Keratinocyte (primary cell): Measurements from ENCODE around the gene SLC12A9. TPM values are rescaled to one million over a fixed set of nuclear protein-coding genes. Genes with fewer than 3 reads are reported as not detected.

Experiments
- DNase-seq: peaks from one replicate; pipeline ENCODE4 v3.0.0-alpha.2; 2011; ENCODE audit warnings: low read depth, missing footprints, low spot score
- FAIRE-seq: peaks from 2 replicates; lab custom pipeline; 2011; peaks lifted over from hg19 to GRCh38; lab: Jason Lieb, UNC
- H2AFZ ChIP-seq: 2 replicates; pipeline ENCODE4 v1.6.0; 2012; ENCODE audit warnings: low read length, control low read depth, inconsistent platforms; ENCODE audit not compliant: control insufficient read depth
- H3K27ac ChIP-seq: 2 replicates; pipeline ENCODE4 v1.5.1; 2011; ENCODE audit warnings: low read length; ENCODE audit not compliant: control insufficient read depth, insufficient read depth
- H3K27me3 ChIP-seq: 3 replicates; pipeline ENCODE4 v1.6.0; 2011; ENCODE audit warnings: low read length; ENCODE audit not compliant: control insufficient read depth, insufficient read depth; ENCODE audit errors: extremely low read depth
- H3K36me3 ChIP-seq, 2 experiments: 2 replicates in 1 of 2; 3 replicates in 1 of 2; pipeline ENCODE4 v1.5.1; 2011; ENCODE audit warnings: low read length in 2 of 2, mild to moderate bottlenecking in 1 of 2; ENCODE audit not compliant: control insufficient read depth in 2 of 2, insufficient read depth in 2 of 2; ENCODE audit errors: extremely low read depth in 1 of 2
- H3K4me1 ChIP-seq: 3 replicates; pipeline ENCODE4 v1.5.1; 2011; ENCODE audit warnings: low read length; ENCODE audit not compliant: control insufficient read depth, insufficient read depth; ENCODE audit errors: extremely low read depth
- H3K4me2 ChIP-seq: 3 replicates; pipeline ENCODE4 v1.6.0; 2011; ENCODE audit warnings: low read depth, low read length; ENCODE audit not compliant: control insufficient read depth, insufficient read depth; ENCODE audit errors: extremely low read depth
- H3K4me3 ChIP-seq, 3 experiments: fragments of 200-600 bp in 1 of 3; sonication (generic) in 1 of 3; 2 replicates in 2 of 3; 3 replicates in 1 of 3; pipeline ENCODE4 v1.5.1; 2011 to 2016; ENCODE audit warnings: low read length in 3 of 3, mild to moderate bottlenecking in 3 of 3, control low read depth in 2 of 3, inconsistent platforms in 1 of 3, low read depth in 1 of 3, mixed read lengths in 1 of 3, mixed run types in 1 of 3, moderate library complexity in 1 of 3; ENCODE audit not compliant: control insufficient read depth in 2 of 3, insufficient read depth in 2 of 3; ENCODE audit errors: extremely low read depth in 1 of 3
- H3K79me2 ChIP-seq: 2 replicates; pipeline ENCODE4 v1.6.0; 2012; ENCODE audit warnings: low read length; ENCODE audit not compliant: control insufficient read depth, insufficient read depth
- H3K9ac ChIP-seq: 3 replicates; pipeline ENCODE4 v1.6.0; 2011; ENCODE audit warnings: low read length; ENCODE audit not compliant: control insufficient read depth, insufficient read depth; ENCODE audit errors: extremely low read depth
- H3K9me1 ChIP-seq: 3 replicates; pipeline ENCODE4 v1.6.0; 2011; ENCODE audit warnings: low read length; ENCODE audit not compliant: control insufficient read depth, insufficient read depth; ENCODE audit errors: extremely low read depth
- H3K9me3 ChIP-seq: 2 replicates; pipeline ENCODE4 v1.5.1; 2012; ENCODE audit warnings: low read depth, low read length; ENCODE audit not compliant: control insufficient read depth
- H4K20me1 ChIP-seq: 3 replicates; pipeline ENCODE4 v1.6.0; 2011; ENCODE audit warnings: low read length; ENCODE audit not compliant: control insufficient read depth, insufficient read depth; ENCODE audit errors: extremely low read depth
- EZH2 ChIP-seq: IDR thresholded peaks from one replicate; pipeline ENCODE4 v1.6.1; 2012; ENCODE audit warnings: inconsistent platforms, mild to moderate bottlenecking, low read length, moderate library complexity
- dilution Hi-C: fragments of 300-500 bp; cut with MboI; formaldehyde crosslinking; loops from one replicate; pipeline ENCODE4 v1.7.0; 2020; ENCODE audit warnings: low sequenced_read_pairs; ENCODE audit not compliant: extremely low pct_ligation_motif_present
- polyA plus RNA-seq, 5 experiments: library from polyadenylated mRNA; depleted of rRNA in 3 of 5; stranded (reverse) in 3 of 5; stranded (forward) in 1 of 5; unstranded in 1 of 5; fragments of >200 nt; gene quantifications; 1 replicate in 1 of 5; 2 replicates in 3 of 5; 3 replicates in 1 of 5; pipeline versions ENCODE4 v1.2.1 to v1.2.3, GENCODE V29; 2011 to 2012; ENCODE audit warnings: missing spikeins in 2 of 5, low read depth in 1 of 5, low replicate concordance in 1 of 5
- small RNA-seq, 3 experiments: library from RNA; depleted of rRNA; stranded (forward); fragments of <200 nt; gene quantifications; one replicate each; pipeline ENCODE3, GENCODE V24; 2012; ENCODE audit warnings: low read depth in 3 of 3, low replicate concordance in 1 of 3; ENCODE audit not compliant: insufficient read length in 3 of 3
- TF ChIP-seq, protein P1 (sequence below), 3 experiments: IDR thresholded peaks in 1 of 3; conservative IDR thresholded peaks in 1 of 3; optimal IDR thresholded peaks in 1 of 3; 2 replicates in 2 of 3; 3 replicates in 1 of 3; pipeline versions ENCODE3 to v1.5.1; 2011; ENCODE audit warnings: low read length in 3 of 3, mild to moderate bottlenecking in 3 of 3, moderate library complexity in 2 of 3, control low read depth in 1 of 3, inconsistent platforms in 1 of 3; ENCODE audit not compliant: insufficient read depth in 2 of 3; ENCODE audit errors: extremely low read depth in 1 of 3

The SLC12A9 gene
- polyA plus RNA-seq, 1 donor (not counting 4 experiments of a cell fraction or from before 2014, with no cell fraction given) = 19.8 TPM

DNA sequence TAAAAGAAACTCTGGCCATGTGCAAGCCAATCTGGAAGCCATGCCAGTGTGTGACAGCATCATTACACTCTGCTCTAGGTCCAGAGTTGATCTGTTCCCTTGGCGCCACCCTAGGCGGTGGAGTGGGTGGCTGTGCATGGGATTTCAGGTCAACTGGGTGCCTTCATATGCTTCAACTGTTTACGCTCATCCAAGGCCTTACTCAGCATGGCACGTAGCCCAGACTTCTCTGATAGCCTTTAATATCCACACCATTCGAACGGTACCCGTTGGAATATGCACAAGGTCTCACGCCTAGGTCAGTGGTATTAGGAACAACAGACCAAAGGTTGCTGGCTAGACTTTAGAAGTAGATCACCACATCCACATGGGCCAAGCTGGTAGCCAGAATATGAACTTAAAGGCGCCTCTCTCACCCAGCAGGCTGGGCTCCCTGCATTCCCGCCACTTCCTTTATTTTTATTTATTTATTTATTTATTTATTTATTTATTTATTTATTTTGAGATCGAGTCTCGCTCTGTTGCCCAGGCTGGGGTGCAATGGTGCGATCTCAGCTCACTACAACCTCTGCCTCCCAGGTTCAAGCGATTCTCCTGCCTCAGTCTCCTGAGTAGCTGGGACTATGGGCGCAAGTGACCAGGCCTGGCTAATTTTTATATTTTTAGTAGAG is 61.8 kb downstream of the SLC12A9 start:
- no peaks in the 10 kb centered on the region for H3K79me2 ChIP-seq
- FAIRE-seq = no peak
- dilution Hi-C loops = no loop called here

DNA sequence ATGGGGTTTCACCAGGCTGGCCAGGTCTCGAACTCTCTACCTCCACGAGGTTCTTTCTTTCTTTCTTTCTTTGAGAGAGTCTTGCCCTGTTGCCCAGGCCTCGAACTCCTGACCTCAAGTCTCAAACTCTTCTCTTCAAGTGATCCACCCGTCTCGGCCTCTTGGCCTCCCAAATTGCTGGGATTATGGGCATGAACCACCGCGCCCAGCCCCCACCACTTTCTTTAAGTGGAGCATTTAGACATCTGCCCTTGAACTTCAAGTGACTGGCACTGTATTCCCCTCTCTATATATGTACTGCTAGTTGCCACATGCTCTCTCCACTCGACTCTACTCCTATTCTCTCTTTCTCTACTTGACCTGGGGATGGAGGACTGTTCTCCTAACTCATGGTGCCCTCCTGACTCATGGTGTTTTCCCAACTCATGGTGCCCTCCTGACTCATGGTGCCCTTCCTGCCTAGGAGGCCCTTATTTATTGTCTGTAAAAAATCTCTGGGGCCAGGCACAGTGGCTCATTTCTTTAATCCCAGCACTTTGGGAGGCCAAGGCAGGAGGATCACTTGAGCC is 62.5 kb downstream of the SLC12A9 start:
- H3K79me2 ChIP-seq = no peaks in the 10 kb centered on the region
- H3K9me3 ChIP-seq = no peaks in the 10 kb centered on the region
- no peak overlapping the region for H2AFZ ChIP-seq
- H3K9me1 ChIP-seq = no peaks in the 10 kb centered on the region
- no peak for DNase-seq
- TF ChIP-seq, protein P1, sequence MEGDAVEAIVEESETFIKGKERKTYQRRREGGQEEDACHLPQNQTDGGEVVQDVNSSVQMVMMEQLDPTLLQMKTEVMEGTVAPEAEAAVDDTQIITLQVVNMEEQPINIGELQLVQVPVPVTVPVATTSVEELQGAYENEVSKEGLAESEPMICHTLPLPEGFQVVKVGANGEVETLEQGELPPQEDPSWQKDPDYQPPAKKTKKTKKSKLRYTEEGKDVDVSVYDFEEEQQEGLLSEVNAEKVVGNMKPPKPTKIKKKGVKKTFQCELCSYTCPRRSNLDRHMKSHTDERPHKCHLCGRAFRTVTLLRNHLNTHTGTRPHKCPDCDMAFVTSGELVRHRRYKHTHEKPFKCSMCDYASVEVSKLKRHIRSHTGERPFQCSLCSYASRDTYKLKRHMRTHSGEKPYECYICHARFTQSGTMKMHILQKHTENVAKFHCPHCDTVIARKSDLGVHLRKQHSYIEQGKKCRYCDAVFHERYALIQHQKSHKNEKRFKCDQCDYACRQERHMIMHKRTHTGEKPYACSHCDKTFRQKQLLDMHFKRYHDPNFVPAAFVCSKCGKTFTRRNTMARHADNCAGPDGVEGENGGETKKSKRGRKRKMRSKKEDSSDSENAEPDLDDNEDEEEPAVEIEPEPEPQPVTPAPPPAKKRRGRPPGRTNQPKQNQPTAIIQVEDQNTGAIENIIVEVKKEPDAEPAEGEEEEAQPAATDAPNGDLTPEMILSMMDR (optimal IDR thresholded peaks at IDR 0.05 in 1 of 3, IDR thresholded peaks at IDR 0.05 in 1 of 3, conservative IDR thresholded peaks at IDR 0.05 in 1 of 3; ENCODE audit: extremely low read depth in 1 of 3, insufficient read depth in 2 of 3, low read length in 3 of 3) = no peak
- TF ChIP-seq EZH2 = no peak
- H3K4me1 ChIP-seq = peaks cover 4% of the 10 kb centered on the region
- no peak overlapping the region for H3K4me3 ChIP-seq
- no peak overlapping the region for H3K27ac ChIP-seq
- no peak overlapping the region for H3K4me2 ChIP-seq
- dilution Hi-C loops = no loop called here
- H3K27me3 ChIP-seq = no peaks in the 10 kb centered on the region
- H4K20me1 ChIP-seq = no peaks in the 10 kb centered on the region
- no peak for FAIRE-seq
- no peak overlapping the region for H3K9ac ChIP-seq
- H3K36me3 ChIP-seq = no peaks in the 10 kb centered on the region

More for the DNA sequence above, 61.8 kb downstream of the SLC12A9 start:
- Histone ChIP-seq H3K9ac (no peak overlapping the region), H3K27ac (no peak overlapping the region), H3K27me3 (no peaks in the 10 kb centered on the region), H3K4me1 (peaks cover 4% of the 10 kb centered on the region), H3K9me1 (no peaks in the 10 kb centered on the region), H3K36me3 (no peaks in the 10 kb centered on the region), H3K4me2 (no peak overlapping the region), H3K4me3 (no peak overlapping the region), H4K20me1 (no peaks in the 10 kb centered on the region), H3K9me3 (no peaks in the 10 kb centered on the region), H2AFZ (no peak overlapping the region)
- TF ChIP-seq EZH2 = no peak
- TF ChIP-seq, protein P1 (optimal IDR thresholded peaks at IDR 0.05 in 1 of 3, IDR thresholded peaks at IDR 0.05 in 1 of 3, conservative IDR thresholded peaks at IDR 0.05 in 1 of 3; ENCODE audit: extremely low read depth in 1 of 3, insufficient read depth in 2 of 3, low read length in 3 of 3) = no peak
- no peak for DNase-seq

Small RNAs within 50 kb of the gene (small RNA-seq; reads per million reads assigned to genes)
- 0 reads per million in 3 experiments for gene RN7SL549P
- 0 reads per million in 3 experiments for gene RN7SL750P

Other genes with a start within 250 kb of the SLC12A9 start
- gene MOSPD3, start 240.2 kb upstream of the SLC12A9 start, polyA plus RNA-seq = 4.1 to 17.0 TPM (median 5.5 TPM) in 3 replicates
- 0.07 to 0.21 TPM (median 0.12 TPM) in 3 replicates for gene TFR2, start 211.2 kb upstream of the SLC12A9 start, polyA plus RNA-seq
- gene ACTL6B, start 196.3 kb upstream of the SLC12A9 start, polyA plus RNA-seq = not detected in 3 replicates
- gene GNB2, start 179.0 kb upstream of the SLC12A9 start, polyA plus RNA-seq = 87.2 to 216 TPM (median 126 TPM) in 3 replicates
- gene GIGYF1, start 158.5 kb upstream of the SLC12A9 start, polyA plus RNA-seq = 3.2 to 4.8 TPM (median 4.0 TPM) in 3 replicates
- gene POP7, start 146.6 kb upstream of the SLC12A9 start, polyA plus RNA-seq = 37.8 to 50.3 TPM (median 44.6 TPM) in 3 replicates
- gene EPO, start 132.2 kb upstream of the SLC12A9 start, polyA plus RNA-seq = 0.35 to 0.86 TPM (median 0.41 TPM) in 3 replicates
- gene ZAN, start 119.1 kb upstream of the SLC12A9 start, polyA plus RNA-seq = 0.09 to 0.36 TPM (median 0.14 TPM) in 3 replicates
- gene EPHB4, start 25.2 kb upstream of the SLC12A9 start, polyA plus RNA-seq = 61.4 to 74.5 TPM (median 71.4 TPM) in 3 replicates
- 83.8 to 106 TPM (median 93.7 TPM) in 3 replicates for gene TRIP6, start 14.7 kb downstream of the SLC12A9 start, polyA plus RNA-seq
- gene SRRT, start 22.4 kb downstream of the SLC12A9 start, polyA plus RNA-seq = 23.1 to 54.5 TPM (median 42.2 TPM) in 3 replicates
- gene UFSP1, start 37.0 kb downstream of the SLC12A9 start, polyA plus RNA-seq = 1.0 to 1.4 TPM (median 1.2 TPM) in 3 replicates
- gene ACHE, start 43.2 kb downstream of the SLC12A9 start, polyA plus RNA-seq = 0.07 to 0.30 TPM (median 0.20 TPM) in 3 replicates
- gene MUC3A, start 96.8 kb downstream of the SLC12A9 start, polyA plus RNA-seq = 0.06 to 1.2 TPM (median 0.10 TPM) in 3 replicates
- gene MUC12, start 116.9 kb downstream of the SLC12A9 start, polyA plus RNA-seq = 0.24 to 0.33 TPM in 2 of 3 replicates, not detected in the other
- gene MUC17, start 167.4 kb downstream of the SLC12A9 start, polyA plus RNA-seq = not detected in 3 replicates
- gene TRIM56, start 232.8 kb downstream of the SLC12A9 start, polyA plus RNA-seq = 3.0 to 3.9 TPM (median 3.6 TPM) in 3 replicates